OCI-LY3 (cell line): ENCODE results near the gene TANGO2.

Source experiments
- H2AFZ ChIP-seq: fragments of 200-600, 300-600 bp; shearing (Covaris generic); 2 replicates; pipeline ENCODE4 v1.6.0; 2014; ENCODE audit warnings: antibody characterized with exemption, low read depth, low read length
- H3K27ac ChIP-seq: fragments of 200-600, 300-600 bp; sonication (generic); 2 replicates; pipeline ENCODE4 v1.5.1; 2014; ENCODE audit warnings: mild to moderate bottlenecking, low read length, moderate library complexity, mixed read lengths
- H3K27me3 ChIP-seq: fragments of 200-600, 300-600 bp; sonication (generic); 2 replicates; pipeline ENCODE4 v1.6.1; 2014; ENCODE audit warnings: low read depth, low read length, mixed read lengths
- H3K36me3 ChIP-seq: fragments of 200-600, 300-600 bp; sonication (generic); replicated peaks from 2 replicates; pipeline ENCODE3; 2014; ENCODE audit warnings: low read depth, low read length, mixed read lengths
- H3K4me1 ChIP-seq: fragments of 300-600, 200-600 bp; sonication (generic); 2 replicates; pipeline ENCODE4 v1.6.1; 2014; ENCODE audit warnings: low read length, mixed read lengths
- H3K4me2 ChIP-seq: fragments of 200-600, 300-600 bp; sonication (generic); 2 replicates; pipeline ENCODE4 v1.6.1; 2014; ENCODE audit warnings: low read length, mixed read lengths
- H3K4me3 ChIP-seq: fragments of 300-600, 200-600 bp; sonication (generic); 2 replicates; pipeline ENCODE4 v1.5.1; 2014; ENCODE audit warnings: antibody characterized with exemption, mild to moderate bottlenecking, low read length, moderate library complexity
- H3K79me2 ChIP-seq: fragments of 300-600, 200-600 bp; shearing (Covaris generic); 2 replicates; pipeline ENCODE4 v1.6.1; 2014; ENCODE audit warnings: mild to moderate bottlenecking, low read length, mixed read lengths
- H3K9ac ChIP-seq: fragments of 300-600, 200-600 bp; shearing (Covaris generic); 2 replicates; pipeline ENCODE4 v1.6.0; 2014; ENCODE audit warnings: mild to moderate bottlenecking, low read length, moderate library complexity
- H3K9me3 ChIP-seq: fragments of 200-600, 300-600 bp; shearing (Covaris generic); 2 replicates; pipeline ENCODE4 v1.6.1; 2014; ENCODE audit warnings: low read length, mixed read lengths; ENCODE audit not compliant: insufficient read depth
- H4K20me1 ChIP-seq: fragments of 200-600, 300-600 bp; sonication (generic); 2 replicates; pipeline ENCODE4 v1.6.1; 2016; ENCODE audit warnings: low read length, mixed read lengths; ENCODE audit not compliant: insufficient read depth
- CTCF ChIP-seq: fragments of 200-600, 300-600 bp; sonication (generic); IDR thresholded peaks from 2 replicates; pipeline ENCODE4 v1.5.1; 2014; ENCODE audit warnings: antibody characterized with exemption, low read length, low read depth
- EZH2phosphoT487 ChIP-seq: fragments of 200-600 bp; shearing (Covaris generic); IDR thresholded peaks from 2 replicates; pipeline ENCODE4 v1.6.1; 2018; ENCODE audit warnings: antibody characterized with exemption, mixed run types, low read depth

TANGO2 gene

GRCh38 chr22:19974935-19975706, 45.8 kb upstream of the TANGO2 start:
- Histone ChIP-seq H3K4me1 (peaks cover 3% of the 10 kb centered on the region; the same call in 1 of the 2 replicates), H3K79me2 (no peaks in the 10 kb centered on the region), H3K27ac (no peak overlapping the region), H3K36me3 (no peaks in the 10 kb centered on the region), H2AFZ (no peak overlapping the region), H3K9ac (no peak overlapping the region), H3K27me3 (no peaks in the 10 kb centered on the region), H3K4me2 (no peak overlapping the region), H3K9me3 (no peaks in the 10 kb centered on the region), H3K4me3 (no peak overlapping the region), H4K20me1 (no peaks in the 10 kb centered on the region)
- TF ChIP-seq CTCF (no peak), EZH2phosphoT487 (no peak)

GRCh38 chr22:19975707-19976035, 45.2 kb upstream of the TANGO2 start:
- peaks cover 3% of the 10 kb centered on the region; the same call in 1 of the 2 replicates for H3K4me1 ChIP-seq
- no peak overlapping the region for H3K4me2 ChIP-seq

GRCh38 chr22:19976671-19977070, 44.2 kb upstream of the TANGO2 start:
- Histone ChIP-seq H3K79me2 (no peaks in the 10 kb centered on the region), H4K20me1 (no peaks in the 10 kb centered on the region), H2AFZ (no peak overlapping the region), H3K4me3 (no peak overlapping the region), H3K4me1 (peaks cover 3% of the 10 kb centered on the region; the same call in 1 of the 2 replicates), H3K27me3 (no peaks in the 10 kb centered on the region), H3K9ac (no peak overlapping the region), H3K9me3 (no peaks in the 10 kb centered on the region), H3K27ac (no peak overlapping the region), H3K36me3 (no peaks in the 10 kb centered on the region), H3K4me2 (no peak overlapping the region)
- TF ChIP-seq EZH2phosphoT487 (no peak), CTCF (no peak)

More at GRCh38 chr22:19975707-19976035, 45.2 kb upstream of the TANGO2 start:
- Histone ChIP-seq H2AFZ (no peak overlapping the region), H3K9me3 (no peaks in the 10 kb centered on the region), H3K27ac (no peak overlapping the region), H3K9ac (no peak overlapping the region), H3K27me3 (no peaks in the 10 kb centered on the region), H3K79me2 (no peaks in the 10 kb centered on the region), H4K20me1 (no peaks in the 10 kb centered on the region), H3K4me3 (no peak overlapping the region), H3K36me3 (no peaks in the 10 kb centered on the region)
- TF ChIP-seq EZH2phosphoT487 (no peak), CTCF (no peak)

- H3K9me3 ChIP-seq = no peaks in the 10 kb centered on the region
- H2AFZ ChIP-seq = no peak overlapping the region
- H3K27ac ChIP-seq = no peak overlapping the region
- H3K79me2 ChIP-seq = no peaks in the 10 kb centered on the region
- H3K9ac ChIP-seq = no peak overlapping the region
- peaks cover 3% of the 10 kb centered on the region; the same call in 1 of the 2 replicates for H3K4me1 ChIP-seq
- no peak overlapping the region for H3K4me3 ChIP-seq
- no peak overlapping the region for H3K4me2 ChIP-seq
- H4K20me1 ChIP-seq = no peaks in the 10 kb centered on the region
- no peaks in the 10 kb centered on the region for H3K36me3 ChIP-seq
- no peaks in the 10 kb centered on the region for H3K27me3 ChIP-seq
- no peak for TF ChIP-seq EZH2phosphoT487
- no peak for TF ChIP-seq CTCF
Measured at GRCh38 chr22:19977296-19978243, 43.3 kb upstream of the TANGO2 start.
